Ectodermal cell (in vitro differentiated cells): ENCODE measurements around the gene TBX4.
A peak's percentile ranks its signal among the peaks of the same experiment; 100 is the strongest.

Experiments used
- H3K27ac ChIP-seq: 2 replicates; pipeline ENCODE4 v1.7.0; 2013; ENCODE audit warnings: mild to moderate bottlenecking, low read depth, low read length; ENCODE audit not compliant: insufficient read depth, poor library complexity, severe bottlenecking
- H3K27me3 ChIP-seq: 2 replicates; pipeline ENCODE4 v1.7.0; 2013; ENCODE audit warnings: mild to moderate bottlenecking, low read length; ENCODE audit not compliant: insufficient read depth, control insufficient read depth, poor library complexity, severe bottlenecking
- H3K36me3 ChIP-seq: one replicate; pipeline ENCODE4 v1.7.0; 2013; ENCODE audit warnings: low read length; ENCODE audit not compliant: control insufficient read depth, insufficient read depth
- H3K4me1 ChIP-seq: one replicate; pipeline ENCODE4 v1.7.0; 2013; ENCODE audit warnings: low read length; ENCODE audit not compliant: control insufficient read depth, insufficient read depth
- H3K4me3 ChIP-seq: 2 replicates; pipeline ENCODE4 v1.7.0; 2013; ENCODE audit warnings: low read depth, low read length, control low read depth; ENCODE audit not compliant: insufficient read depth
- H3K9me3 ChIP-seq: 2 replicates; pipeline ENCODE4 v1.7.0; 2013; ENCODE audit warnings: mild to moderate bottlenecking, low read length, moderate library complexity; ENCODE audit not compliant: control insufficient read depth
- WGBS, 2 experiments: methylation state at CpG; one replicate each; pipeline ENCODE4 v1.1.7; 2013; ENCODE audit warnings: missing lambda C conversion rate in 2 of 2; 5-methylcytosine and 5-hydroxymethylcytosine counted together

TBX4 gene

DNA sequence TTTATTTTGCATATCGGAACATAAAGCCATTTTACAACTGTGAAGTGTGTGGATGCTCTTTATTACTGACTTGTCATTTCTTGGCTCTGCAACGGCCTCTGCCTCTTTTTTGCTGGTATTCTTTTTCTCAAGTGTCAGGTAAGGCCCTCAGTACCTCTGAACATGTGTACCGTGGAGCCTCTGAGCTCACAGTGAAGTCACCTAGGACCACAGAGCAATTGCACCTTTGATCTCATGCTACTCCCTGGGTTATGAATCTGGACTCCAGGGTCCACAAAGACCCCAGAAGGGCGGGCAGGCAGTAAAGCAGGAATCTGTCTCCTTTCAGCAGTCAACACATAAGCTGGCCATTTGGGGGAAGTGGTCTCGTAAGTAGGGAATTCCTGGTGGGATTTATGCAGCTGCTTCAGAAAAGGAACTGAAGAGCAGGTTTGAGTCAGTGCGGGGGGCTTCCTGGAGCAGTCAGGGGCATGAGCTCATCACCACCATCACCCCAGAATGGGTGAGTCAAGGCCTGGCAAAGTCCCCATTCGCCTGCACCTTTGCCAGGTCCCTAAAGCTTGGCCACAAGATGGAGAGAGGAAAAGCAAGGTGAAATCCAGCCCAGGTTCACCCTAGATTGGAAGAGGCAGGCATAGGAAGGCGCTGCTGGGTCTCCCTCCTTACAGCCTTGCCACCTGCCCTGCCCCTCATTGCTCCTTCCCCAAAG lies 33.0 kb downstream of the TBX4 start:
- WGBS, 2 experiments, result 91 to 96% methylated on average over 8 of the region's 8 CpGs
- peaks cover 13% of the 10 kb centered on the region for H3K4me1 ChIP-seq
- no peak overlapping the region for H3K4me3 ChIP-seq
- no peak overlapping the region for H3K27ac ChIP-seq
- H3K9me3 ChIP-seq, result no peaks in the 10 kb centered on the region
- no peaks in the 10 kb centered on the region for H3K27me3 ChIP-seq
- H3K36me3 ChIP-seq, result no peaks in the 10 kb centered on the region

DNA sequence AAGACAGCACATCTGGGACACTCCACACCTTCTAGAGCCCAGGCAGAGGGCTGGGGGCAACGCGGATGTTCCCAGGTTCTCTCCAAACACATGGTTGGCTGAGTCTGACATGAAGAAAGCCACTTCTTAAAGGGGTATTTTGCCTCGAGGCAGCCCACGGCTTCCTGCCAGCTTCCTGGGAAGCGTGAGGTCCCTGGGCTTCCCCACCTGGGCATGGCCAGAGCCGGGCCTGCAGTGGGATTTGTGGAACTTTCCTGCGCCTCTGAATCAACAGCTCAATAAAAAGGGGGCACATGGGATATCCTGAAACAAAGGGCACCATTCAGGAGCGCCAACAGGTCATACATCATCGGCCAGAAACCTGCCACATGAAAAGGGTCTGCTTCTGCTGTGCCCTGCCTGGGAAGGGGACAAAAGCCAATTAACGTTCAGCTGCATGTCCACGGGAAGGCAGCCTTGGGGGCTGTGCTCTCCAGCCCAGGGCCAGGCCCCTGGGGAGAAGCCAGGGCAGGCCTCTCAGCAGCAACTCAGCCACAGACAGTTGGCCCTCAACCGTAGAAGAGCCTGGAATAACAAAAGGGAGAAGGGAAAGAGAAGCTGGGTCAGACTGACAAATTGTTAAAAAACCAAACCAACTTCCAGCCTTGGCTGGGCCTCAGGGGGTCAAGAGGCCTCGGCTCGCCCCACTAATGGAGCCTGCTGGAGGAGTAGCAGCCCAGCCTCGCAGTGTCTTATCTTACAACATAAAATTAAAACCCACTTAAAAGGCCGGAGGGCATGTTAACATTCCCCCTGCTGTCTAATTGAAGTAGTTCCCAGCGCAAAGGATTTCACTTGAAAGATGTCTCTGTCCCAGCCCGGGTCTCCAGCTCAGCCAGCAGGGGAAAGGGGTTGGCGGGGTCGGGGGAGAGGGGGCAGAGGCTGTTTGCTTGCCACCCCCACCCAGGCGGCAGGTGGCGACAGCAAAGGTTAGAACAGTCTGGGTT lies 34.2 kb downstream of the TBX4 start:
- H3K9me3 ChIP-seq, result no peaks in the 10 kb centered on the region
- H3K36me3 ChIP-seq, result no peaks in the 10 kb centered on the region
- no peaks in the 10 kb centered on the region for H3K27me3 ChIP-seq
- peak overlapping the region; percentile 50 for H3K27ac ChIP-seq
- WGBS, 2 experiments, result 53 to 56% methylated on average over 21 to 22 of the region's 22 CpGs
- peaks cover 13% of the 10 kb centered on the region for H3K4me1 ChIP-seq
- H3K4me3 ChIP-seq, result no peak overlapping the region

DNA sequence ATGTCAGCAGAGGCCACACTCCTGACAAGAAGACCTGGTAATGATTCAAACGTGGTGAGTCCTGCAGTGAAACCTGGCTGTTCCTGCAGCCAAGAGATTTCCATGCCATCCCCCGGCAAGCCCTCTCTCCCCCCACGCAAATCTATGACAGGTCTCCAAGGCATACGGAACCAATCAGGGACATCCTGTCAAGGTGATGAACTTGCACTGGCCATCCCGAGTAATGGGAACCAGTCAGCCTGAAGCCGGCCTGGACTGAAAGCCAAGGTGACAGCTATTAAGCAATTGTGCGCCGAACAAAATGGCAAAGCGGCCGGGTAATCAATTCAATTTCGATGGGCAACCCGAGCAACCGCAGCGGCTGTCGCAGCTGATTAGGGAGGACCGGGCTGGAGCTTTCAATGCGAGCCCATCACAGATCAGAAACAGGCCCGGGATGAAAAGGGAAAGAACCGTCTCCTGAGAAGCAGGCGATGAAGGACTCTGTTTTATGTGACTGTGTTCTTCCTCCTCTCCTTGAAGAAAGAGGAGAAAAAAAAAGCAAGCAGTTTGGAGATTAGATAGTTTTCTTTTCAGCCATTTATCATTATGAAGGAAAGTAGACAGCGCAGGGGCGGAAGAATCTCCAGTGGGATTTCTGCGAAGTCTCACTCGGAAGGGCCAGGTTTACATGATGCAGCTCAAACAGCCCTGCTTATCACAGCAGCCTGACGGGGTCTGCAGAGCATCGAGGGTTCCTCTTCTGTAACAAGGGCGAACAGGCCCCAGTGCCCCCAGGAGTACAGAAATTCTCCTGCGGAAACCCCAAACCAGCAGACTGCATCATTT lies 35.2 kb downstream of the TBX4 start:
- no peaks in the 10 kb centered on the region for H3K27me3 ChIP-seq
- H3K36me3 ChIP-seq, result no peaks in the 10 kb centered on the region
- no peak overlapping the region for H3K4me3 ChIP-seq
- H3K27ac ChIP-seq, result no peak overlapping the region
- H3K9me3 ChIP-seq, result no peaks in the 10 kb centered on the region
- 89 to 91% methylated on average over 28 of the region's 28 CpGs for WGBS, 2 experiments
- peaks cover 13% of the 10 kb centered on the region for H3K4me1 ChIP-seq

DNA sequence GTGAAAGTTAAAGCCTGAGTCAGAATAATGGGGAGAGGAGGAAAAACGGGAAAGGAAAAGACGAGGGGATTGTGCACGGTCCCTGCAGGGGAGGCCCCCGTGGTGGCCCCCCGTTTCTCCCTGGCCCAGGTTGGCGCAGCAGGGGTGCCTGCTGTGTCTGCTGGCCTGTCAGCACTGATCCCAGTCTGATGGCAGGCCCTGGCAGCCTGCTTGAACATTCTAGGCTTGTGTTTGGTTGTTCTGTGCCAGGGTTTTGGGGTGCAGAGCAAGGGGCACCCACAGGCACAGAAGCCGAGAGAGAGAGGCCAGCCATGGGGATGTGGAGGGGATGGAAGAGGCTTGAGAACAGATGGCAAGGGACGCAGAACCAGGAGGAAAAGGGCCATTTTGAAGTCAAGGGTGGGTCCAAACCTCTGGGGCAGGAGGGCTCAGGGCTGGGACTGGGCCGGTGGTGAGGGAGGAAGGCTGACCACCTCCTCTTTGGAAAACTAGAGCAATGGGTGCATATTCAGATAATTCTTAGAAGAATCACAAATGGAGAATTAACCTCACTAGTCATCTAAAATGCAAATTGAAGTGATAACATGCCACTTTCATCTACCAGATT lies 35.9 kb downstream of the TBX4 start:
- Histone ChIP-seq H3K27me3 (no peaks in the 10 kb centered on the region), H3K9me3 (no peaks in the 10 kb centered on the region), H3K27ac (no peak overlapping the region), H3K36me3 (no peaks in the 10 kb centered on the region), H3K4me1 (peaks cover 13% of the 10 kb centered on the region), H3K4me3 (no peak overlapping the region)
- WGBS, 2 experiments, result 89 to 90% methylated on average over 9 of the region's 9 CpGs

DNA sequence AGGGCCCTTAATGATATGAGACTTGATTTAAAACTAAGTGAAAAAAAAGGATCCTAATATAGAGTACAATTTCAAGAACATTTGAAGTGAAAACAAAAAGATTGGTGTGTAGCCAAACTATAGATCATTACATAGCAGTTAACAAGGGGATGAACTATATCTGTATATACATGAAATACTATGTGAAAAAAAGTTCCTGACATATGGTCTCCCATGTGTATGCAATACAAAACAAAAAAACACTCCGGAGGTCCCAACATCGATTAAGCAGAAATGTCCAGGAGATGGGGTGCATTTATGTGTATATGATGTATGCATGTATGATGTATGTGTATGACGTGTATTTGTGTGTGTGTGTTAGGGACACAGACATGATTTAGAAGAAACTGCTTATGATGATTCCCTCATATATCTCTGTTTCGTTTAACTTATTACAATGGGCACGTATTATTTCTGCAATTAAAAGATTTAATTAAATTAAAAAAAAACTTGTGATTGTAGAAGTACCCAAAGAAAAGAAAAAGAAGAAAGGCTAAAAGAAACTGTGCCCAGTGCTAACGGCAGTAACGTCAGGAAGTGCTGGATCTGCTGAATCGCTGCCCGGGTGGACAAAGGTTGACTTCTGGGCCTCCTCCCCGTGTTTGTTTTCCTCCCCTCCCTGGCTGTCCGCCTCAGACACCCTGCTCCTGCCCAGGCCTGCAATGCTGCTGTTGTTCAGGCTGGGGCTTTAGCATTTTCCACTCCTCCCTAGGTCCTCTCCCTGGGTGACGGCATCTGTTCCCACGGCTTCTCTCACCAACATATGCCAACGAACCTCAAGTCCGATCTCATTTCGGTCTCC lies 36.9 kb downstream of the TBX4 start:
- no peak overlapping the region for H3K4me3 ChIP-seq
- H3K9me3 ChIP-seq, result no peaks in the 10 kb centered on the region
- H3K27me3 ChIP-seq, result no peaks in the 10 kb centered on the region
- peaks cover 13% of the 10 kb centered on the region for H3K4me1 ChIP-seq
- 86 to 87% methylated on average over 14 of the region's 16 CpGs for WGBS, 2 experiments
- H3K27ac ChIP-seq, result no peak overlapping the region
- no peaks in the 10 kb centered on the region for H3K36me3 ChIP-seq

DNA sequence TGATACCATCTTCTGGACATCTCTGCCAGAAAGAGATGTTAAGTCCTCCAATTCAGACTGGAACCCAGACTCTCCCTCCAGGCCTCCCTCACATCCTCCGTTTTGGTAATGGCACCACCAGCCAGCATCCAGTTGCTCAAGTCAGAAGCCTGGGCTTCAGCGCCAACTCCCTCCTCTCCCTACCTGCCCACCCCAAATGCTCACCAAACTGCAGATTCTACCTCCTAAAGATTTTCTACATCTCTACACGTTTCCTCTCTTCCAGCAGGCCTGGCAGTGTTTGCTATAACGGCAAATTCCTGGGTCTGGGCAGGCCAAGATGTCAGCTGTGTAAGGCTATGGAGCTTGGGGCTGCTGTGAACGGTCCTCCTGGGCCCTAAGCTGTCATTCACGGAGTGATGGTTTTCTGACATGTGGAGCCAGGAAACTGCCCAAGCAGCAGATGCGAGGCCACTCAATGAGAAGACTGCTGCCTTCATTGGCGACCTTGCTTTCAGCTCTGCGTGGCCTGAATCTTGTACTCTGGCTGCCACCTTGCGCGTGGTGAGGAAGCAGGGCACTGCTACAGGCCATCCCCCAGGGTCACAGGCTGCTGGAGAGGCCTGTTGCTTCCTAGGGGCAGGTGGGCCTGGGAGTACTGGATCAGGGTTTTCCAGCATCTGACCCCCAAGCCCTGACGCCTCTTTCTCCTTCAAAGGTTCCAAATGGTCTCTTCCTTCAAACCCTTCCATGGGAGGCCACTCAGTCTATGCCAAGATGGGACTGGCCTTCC lies 37.7 kb downstream of the TBX4 start:
- H3K27me3 ChIP-seq, result no peaks in the 10 kb centered on the region
- no peak overlapping the region for H3K4me3 ChIP-seq
- WGBS, 2 experiments, result 93% methylated on average over 12 of the region's 12 CpGs
- peaks cover 13% of the 10 kb centered on the region for H3K4me1 ChIP-seq
- no peaks in the 10 kb centered on the region for H3K9me3 ChIP-seq
- no peak overlapping the region for H3K27ac ChIP-seq
- H3K36me3 ChIP-seq, result no peaks in the 10 kb centered on the region

DNA sequence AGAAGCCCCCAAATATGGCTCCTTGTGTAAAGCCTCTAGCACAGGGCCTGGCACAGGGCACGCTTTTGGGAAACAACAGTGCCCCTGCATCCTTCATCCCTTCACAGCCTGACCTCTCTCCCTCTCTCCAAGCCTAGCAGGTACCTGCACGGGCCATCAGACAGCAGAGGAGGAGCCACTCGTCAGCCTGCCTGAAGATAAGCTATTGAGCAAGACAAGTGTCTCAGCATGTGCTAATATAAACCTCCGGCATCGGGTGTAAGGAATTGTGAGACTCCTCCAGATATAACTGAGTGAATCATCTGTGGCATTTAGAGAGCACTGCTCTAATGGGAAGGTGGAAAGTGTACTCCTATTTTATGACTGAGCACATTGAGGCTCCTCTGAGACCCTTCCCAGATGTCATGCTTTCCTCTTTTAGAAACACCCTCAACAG lies 38.3 kb downstream of the TBX4 start:
- H3K27ac ChIP-seq, result no peak overlapping the region
- peaks cover 13% of the 10 kb centered on the region for H3K4me1 ChIP-seq
- H3K36me3 ChIP-seq, result no peaks in the 10 kb centered on the region
- H3K9me3 ChIP-seq, result no peaks in the 10 kb centered on the region
- no peaks in the 10 kb centered on the region for H3K27me3 ChIP-seq
- H3K4me3 ChIP-seq, result no peak overlapping the region
- 91 to 95% methylated on average over 5 of the region's 5 CpGs for WGBS, 2 experiments

DNA sequence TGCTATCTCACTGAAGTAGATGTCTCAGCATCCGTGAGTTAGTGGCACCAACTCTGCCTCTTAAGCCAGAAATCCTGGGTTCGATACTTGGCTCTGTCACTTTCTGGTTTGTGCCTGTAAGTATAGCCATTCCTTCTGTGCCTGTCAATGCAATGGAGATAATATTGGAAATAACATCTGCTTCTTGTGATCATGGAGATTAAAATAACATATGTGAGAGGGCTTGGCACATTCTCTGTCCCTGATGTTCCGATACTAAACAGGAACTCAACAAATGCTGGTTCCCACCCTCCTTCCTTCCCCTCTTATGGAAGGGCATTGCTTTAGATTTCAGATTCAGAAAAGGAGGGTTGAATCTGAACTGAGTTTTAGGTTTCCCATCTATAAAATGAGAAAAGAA lies 39.8 kb downstream of the TBX4 start:
- Histone ChIP-seq H3K27ac (no peak overlapping the region), H3K4me1 (peaks cover 11% of the 10 kb centered on the region), H3K9me3 (no peaks in the 10 kb centered on the region), H3K4me3 (no peak overlapping the region), H3K27me3 (no peaks in the 10 kb centered on the region), H3K36me3 (no peaks in the 10 kb centered on the region)
- 90 to 95% methylated on average over 2 to 3 of the region's 3 CpGs for WGBS, 2 experiments
